K562 (cell line): Measurements from ENCODE around the gene GALNT13. TPM values are rescaled to one million over a fixed set of nuclear protein-coding genes. Genes with fewer than 3 reads are reported as not detected.
A peak's percentile ranks its signal among the peaks of the same experiment; 100 is the strongest.

ENCODE experiments used
- ATAC-seq: fragments of 200-7000 bp; cut with Tn5 transposase; 3 replicates; pipeline ENCODE4 v1.9.1; 2020; ENCODE audit warnings: moderate library complexity
- BruUV-seq: library from RNA; stranded (reverse); fragments of 400-500 nt; replicated peaks from 2 replicates; lab custom pipeline; 2021; lab: Mats Ljungman, UMichigan
- CTCF ChIA-PET: fragments of 300-600 bp; formaldehyde crosslinking; extraction: SDS; loops from one replicate; lab custom pipeline; 2021; ENCODE audit warnings: low intra/inter-chr PET ratio; lab: Yijun Ruan, JAX
- POLR2A ChIA-PET: fragments of 300-600, 350-650 bp; sonication (Branson Sonifier 250); formaldehyde crosslinking; extraction: SDS; loops from one replicate; lab custom pipeline; 2021; ENCODE audit warnings: antibody characterized with exemption, inconsistent platforms; lab: Yijun Ruan, JAX
- DNase-seq, 4 experiments: peaks; one replicate each; pipeline versions ENCODE4 v3.0.0 to v3.0.0-alpha.2; 2011 to 2018; ENCODE audit warnings: low spot score in 3 of 4, mixed read lengths in 3 of 4; ENCODE audit errors: extremely low read depth in 1 of 4
- FAIRE-seq: peaks from 2 replicates; lab custom pipeline; 2011; peaks lifted over from hg19 to GRCh38; lab: Jason Lieb, UNC
- H2AFZ ChIP-seq: 2 replicates; pipeline ENCODE4 v1.6.0; 2011; ENCODE audit warnings: low read depth, low read length, control low read depth, inconsistent platforms
- H3K27ac ChIP-seq: fragments of 200-600 bp; 3 replicates; pipeline ENCODE4 v1.8.0; 2011; ENCODE audit warnings: low read depth, mild to moderate bottlenecking, control low read depth, inconsistent platforms, low read length, moderate library complexity, mixed read lengths; ENCODE audit errors: extremely low read depth
- H3K27me3 ChIP-seq, 2 experiments: fragments of 300-600 bp in 1 of 2; 2 replicates in 1 of 2; 3 replicates in 1 of 2; pipeline versions ENCODE4 v1.6.0 to v1.8.0; 2011; ENCODE audit warnings: inconsistent platforms in 2 of 2, low read length in 2 of 2, mild to moderate bottlenecking in 1 of 2, mixed read lengths in 1 of 2, moderate library complexity in 1 of 2; ENCODE audit not compliant: control insufficient read depth in 2 of 2, insufficient read depth in 2 of 2
- H3K36me3 ChIP-seq: fragments of 300-600 bp; 3 replicates; pipeline ENCODE4 v1.8.0; 2011; ENCODE audit warnings: mild to moderate bottlenecking, low read length, inconsistent platforms; ENCODE audit not compliant: control insufficient read depth, insufficient read depth
- H3K4me1 ChIP-seq, 2 experiments: fragments of 200-600 bp in 1 of 2; replicated peaks in 1 of 2; 2 replicates in 1 of 2; 3 replicates in 1 of 2; pipeline versions ENCODE4 v1.5.1 to v1.8.0; 2011; ENCODE audit warnings: inconsistent platforms in 2 of 2, low read length in 2 of 2, mild to moderate bottlenecking in 1 of 2, mixed read lengths in 1 of 2, moderate library complexity in 1 of 2; ENCODE audit not compliant: control insufficient read depth in 2 of 2, insufficient read depth in 2 of 2
- H3K4me2 ChIP-seq: 2 replicates; pipeline ENCODE4 v1.6.1; 2011; ENCODE audit warnings: low read length, control low read depth, inconsistent platforms, mixed read lengths; ENCODE audit not compliant: insufficient read depth
- H3K4me3 ChIP-seq: fragments of 200-600 bp; sonication (generic), shearing (Covaris generic); 2 replicates; pipeline ENCODE4 v1.5.1; 2016; ENCODE audit warnings: control low read depth, inconsistent platforms
- H3K79me2 ChIP-seq: fragments of 200-600 bp; 3 replicates; pipeline ENCODE4 v1.8.0; 2011; ENCODE audit warnings: low read length, inconsistent platforms; ENCODE audit not compliant: control insufficient read depth, insufficient read depth
- H3K9ac ChIP-seq, 2 experiments: 2 replicates each; pipeline versions ENCODE4 v1.6.0 to v1.6.1; 2011; ENCODE audit warnings: low read depth in 2 of 2, low read length in 2 of 2, control low read depth in 1 of 2, inconsistent platforms in 1 of 2, mild to moderate bottlenecking in 1 of 2, mixed read lengths in 1 of 2; ENCODE audit not compliant: insufficient read depth in 1 of 2
- H3K9me1 ChIP-seq: one replicate; pipeline ENCODE4 v1.6.0; 2011; ENCODE audit warnings: inconsistent platforms, mild to moderate bottlenecking, low read length, moderate library complexity; ENCODE audit not compliant: control insufficient read depth, insufficient read depth
- H3K9me3 ChIP-seq: replicated peaks from 2 replicates; pipeline ENCODE4 v1.5.1; 2011; ENCODE audit warnings: low read depth, low read length, inconsistent platforms; ENCODE audit not compliant: control insufficient read depth, insufficient read depth
- H4K20me1 ChIP-seq: replicated peaks from 2 replicates; pipeline ENCODE4 v1.6.1; 2011; ENCODE audit warnings: low read length, inconsistent platforms, mixed read lengths; ENCODE audit not compliant: control insufficient read depth, insufficient read depth
- E2F5 ChIP-seq: sonication (generic); formaldehyde crosslinking; IDR thresholded peaks from 2 replicates; pipeline ENCODE4 v1.8.0; 2022; ENCODE audit warnings: mild to moderate bottlenecking, missing genetic modification reagents
- HNRNPUL1 ChIP-seq: fragments of 200-400 bp; formaldehyde crosslinking; IDR thresholded peaks from 2 replicates; pipeline ENCODE4 v1.6.1; 2017; ENCODE audit warnings: low read length
- NFIC ChIP-seq: fragments of 450-650 bp; IDR thresholded peaks from 2 replicates; pipeline ENCODE4 v1.6.1; 2017; ENCODE audit warnings: mild to moderate bottlenecking, inconsistent platforms
- NR1H2 ChIP-seq: sonication (generic); formaldehyde crosslinking; IDR thresholded peaks from 2 replicates; pipeline ENCODE4 v1.4.0; 2020; ENCODE audit warnings: mild to moderate bottlenecking, missing genetic modification reagents
- PCBP1 ChIP-seq: fragments of 200-400 bp; formaldehyde crosslinking; IDR thresholded peaks from 2 replicates; pipeline ENCODE4 v1.6.1; 2018; ENCODE audit warnings: mild to moderate bottlenecking, low read depth, low read length; ENCODE audit not compliant: poor library complexity, severe bottlenecking
- RNF2 ChIP-seq: sonication (generic); IDR thresholded peaks from 2 replicates; pipeline ENCODE4 v1.6.1; 2016
- ZNF589 ChIP-seq: fragments of 200-800 bp; sonication (Bioruptor generic); IDR thresholded peaks from 2 replicates; pipeline ENCODE4 v1.6.1; 2016; ENCODE audit warnings: low read depth, missing genetic modification characterization, missing compliant biosample characterization
- WGBS: fragments of 100-300 bp; shearing (Covaris generic); methylation state at CpG from one replicate; pipeline ENCODE4 v1.1.6; 2016; ENCODE audit warnings: low coverage, mixed read lengths; ENCODE audit not compliant: insufficient coverage; ENCODE audit errors: missing lambda C conversion rate; 5-methylcytosine and 5-hydroxymethylcytosine counted together
- in situ Hi-C: fragments of 300-500 bp; cut with MboI; formaldehyde crosslinking; loops from 4 replicates; pipeline ENCODE4 v1.15.0; 2018; ENCODE audit warnings: inconsistent platforms, mixed read lengths
- intact Hi-C: fragments of 100-400 bp; cut with micrococcal nuclease; formaldehyde crosslinking; loops from 2 replicates; pipeline ENCODE4 v1.14.2; 2022
- polyA plus RNA-seq, 8 experiments: library from polyadenylated mRNA; depleted of rRNA in 4 of 8; stranded (reverse) in 5 of 8; unstranded in 3 of 8; fragments of >200 nt; fragmentation: Nextera tagmentation in 2 of 8; fragmentation: Illumina TruSeq in 1 of 8; extraction: Ambion mirVana in 2 of 8; extraction: Trizol in 1 of 8; gene quantifications; 2 replicates each; pipeline versions ENCODE4 v1.2.1 to v1.2.3, GENCODE V29; 2011 to 2014; ENCODE audit warnings: inconsistent platforms in 1 of 8, missing spikeins in 1 of 8
- total RNA-seq, 7 experiments: library from RNA; depleted of rRNA in 6 of 7; stranded (reverse); fragments of >200 nt in 6 of 7; fragmentation: Illumina TruSeq in 2 of 7; extraction: Trizol in 2 of 7; gene quantifications; 2 replicates each; pipeline versions ENCODE4 v1.2.1 to v1.2.3, GENCODE V29; 2011 to 2021; ENCODE audit warnings: low replicate concordance in 1 of 7
- TF ChIP-seq, protein P1 (sequence below), 3 experiments: IDR thresholded peaks in 2 of 3; conservative IDR thresholded peaks in 1 of 3; 2 replicates each; pipeline ENCODE4 v1.5.1; 2011 to 2012; ENCODE audit warnings: low read length in 3 of 3, mild to moderate bottlenecking in 3 of 3, control low read depth in 2 of 3, improper control_type of control experiment in 1 of 3, inconsistent platforms in 1 of 3, low read depth in 1 of 3, mixed read lengths in 1 of 3, moderate library complexity in 1 of 3; ENCODE audit not compliant: insufficient read depth in 2 of 3
- TF ChIP-seq, protein P2 (sequence below): fragments of 450-650 bp; IDR thresholded peaks from 2 replicates; pipeline ENCODE4 v1.6.1; 2017; ENCODE audit warnings: antibody characterized with exemption

GALNT13 gene
- total and polyA plus RNA-seq, 9 of the 15 experiments (the other 6 are each of a cell fraction or from before 2014, with no cell fraction given) = not detected

DNA sequence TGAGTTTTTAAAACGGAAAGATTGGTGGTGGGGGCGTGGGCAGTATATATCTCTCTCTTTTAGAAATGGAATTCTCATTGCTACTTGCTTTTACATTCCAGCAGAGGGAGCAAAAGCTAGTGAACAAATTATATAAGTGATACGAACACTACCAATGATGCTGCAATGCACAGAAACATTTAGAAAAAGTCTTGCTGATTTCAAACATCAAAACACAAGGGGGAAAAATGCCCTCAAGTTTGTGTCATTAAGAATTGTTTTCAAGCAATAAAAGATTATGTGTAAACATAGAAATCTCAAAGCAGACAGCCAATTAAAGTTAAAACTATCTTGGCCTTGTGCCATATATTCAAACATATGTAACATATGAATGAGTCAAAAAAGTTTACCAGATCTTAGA, 530.5 kb downstream of the GALNT13 start:
- TF ChIP-seq ZNF589 (CRISPR knock-in tag) = no peak
- TF ChIP-seq, protein P1, sequence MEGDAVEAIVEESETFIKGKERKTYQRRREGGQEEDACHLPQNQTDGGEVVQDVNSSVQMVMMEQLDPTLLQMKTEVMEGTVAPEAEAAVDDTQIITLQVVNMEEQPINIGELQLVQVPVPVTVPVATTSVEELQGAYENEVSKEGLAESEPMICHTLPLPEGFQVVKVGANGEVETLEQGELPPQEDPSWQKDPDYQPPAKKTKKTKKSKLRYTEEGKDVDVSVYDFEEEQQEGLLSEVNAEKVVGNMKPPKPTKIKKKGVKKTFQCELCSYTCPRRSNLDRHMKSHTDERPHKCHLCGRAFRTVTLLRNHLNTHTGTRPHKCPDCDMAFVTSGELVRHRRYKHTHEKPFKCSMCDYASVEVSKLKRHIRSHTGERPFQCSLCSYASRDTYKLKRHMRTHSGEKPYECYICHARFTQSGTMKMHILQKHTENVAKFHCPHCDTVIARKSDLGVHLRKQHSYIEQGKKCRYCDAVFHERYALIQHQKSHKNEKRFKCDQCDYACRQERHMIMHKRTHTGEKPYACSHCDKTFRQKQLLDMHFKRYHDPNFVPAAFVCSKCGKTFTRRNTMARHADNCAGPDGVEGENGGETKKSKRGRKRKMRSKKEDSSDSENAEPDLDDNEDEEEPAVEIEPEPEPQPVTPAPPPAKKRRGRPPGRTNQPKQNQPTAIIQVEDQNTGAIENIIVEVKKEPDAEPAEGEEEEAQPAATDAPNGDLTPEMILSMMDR (IDR thresholded peaks at IDR 0.05 in 2 of 3, conservative IDR thresholded peaks at IDR 0.05 in 1 of 3; ENCODE audit: insufficient read depth in 2 of 3, low read depth in 1 of 3, low read length in 3 of 3) = peak in 2 of 3 experiments; percentile 13 to 28; a peak in 1 of 6 replicates
- TF ChIP-seq, protein P2, sequence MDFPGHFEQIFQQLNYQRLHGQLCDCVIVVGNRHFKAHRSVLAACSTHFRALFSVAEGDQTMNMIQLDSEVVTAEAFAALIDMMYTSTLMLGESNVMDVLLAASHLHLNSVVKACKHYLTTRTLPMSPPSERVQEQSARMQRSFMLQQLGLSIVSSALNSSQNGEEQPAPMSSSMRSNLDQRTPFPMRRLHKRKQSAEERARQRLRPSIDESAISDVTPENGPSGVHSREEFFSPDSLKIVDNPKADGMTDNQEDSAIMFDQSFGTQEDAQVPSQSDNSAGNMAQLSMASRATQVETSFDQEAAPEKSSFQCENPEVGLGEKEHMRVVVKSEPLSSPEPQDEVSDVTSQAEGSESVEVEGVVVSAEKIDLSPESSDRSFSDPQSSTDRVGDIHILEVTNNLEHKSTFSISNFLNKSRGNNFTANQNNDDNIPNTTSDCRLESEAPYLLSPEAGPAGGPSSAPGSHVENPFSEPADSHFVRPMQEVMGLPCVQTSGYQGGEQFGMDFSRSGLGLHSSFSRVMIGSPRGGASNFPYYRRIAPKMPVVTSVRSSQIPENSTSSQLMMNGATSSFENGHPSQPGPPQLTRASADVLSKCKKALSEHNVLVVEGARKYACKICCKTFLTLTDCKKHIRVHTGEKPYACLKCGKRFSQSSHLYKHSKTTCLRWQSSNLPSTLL = no peak
- TF ChIP-seq PCBP1 = no peak
- no peak for TF ChIP-seq RNF2
- no peak for TF ChIP-seq E2F5 (CRISPR knock-in tag)
- no peak for TF ChIP-seq HNRNPUL1
- TF ChIP-seq NR1H2 = no peak
- TF ChIP-seq NFIC = peak; percentile 76
- in situ Hi-C loops = no loop called here
- no peak overlapping the region for H3K4me2 ChIP-seq
- 0% methylated on average over 3 of the region's 3 CpGs for WGBS
- ChIA-PET CTCF (no interaction called here), POLR2A (no interaction called here)
- BruUV-seq = no TSS peak
- DNase-seq = no peak
- no peak overlapping the region for H2AFZ ChIP-seq
- H3K9me3 ChIP-seq = peaks cover 2% of the 10 kb centered on the region; the same call in 1 of the 2 replicates
- no peaks in the 10 kb centered on the region for H4K20me1 ChIP-seq
- intact Hi-C loops = no loop called here
- H3K79me2 ChIP-seq = no peaks in the 10 kb centered on the region
- H3K27ac ChIP-seq = no peak overlapping the region
- no peaks in the 10 kb centered on the region for H3K27me3 ChIP-seq
- FAIRE-seq = no peak
- H3K4me3 ChIP-seq = no peak overlapping the region
- no peak overlapping the region for H3K9ac ChIP-seq
- ATAC-seq = no peak
- H3K4me1 ChIP-seq = no peaks in the 10 kb centered on the region
- no peaks in the 10 kb centered on the region for H3K9me1 ChIP-seq
- no peaks in the 10 kb centered on the region for H3K36me3 ChIP-seq
